HepG2 (cell line): ENCODE results near the gene TM4SF1. TPM values are rescaled to one million over a fixed set of nuclear protein-coding genes. Genes with fewer than 3 reads are reported as not detected.
A peak's percentile ranks its signal among the peaks of the same experiment; 100 is the strongest.

Source experiments
- CBFB ChIP-seq: sonication (generic); formaldehyde crosslinking; IDR thresholded peaks from 2 replicates; pipeline ENCODE4 v1.4.0; 2020; ENCODE audit warnings: missing genetic modification reagents
- ZNF234 ChIP-seq: sonication (generic); formaldehyde crosslinking; conservative IDR thresholded peaks from 2 replicates; pipeline ENCODE4 v1.5.1; 2020; ENCODE audit warnings: mild to moderate bottlenecking, missing genetic modification reagents
- polyA plus RNA-seq, 8 experiments: library from polyadenylated mRNA; depleted of rRNA in 3 of 8; stranded (reverse) in 7 of 8; unstranded in 1 of 8; fragments of >200 nt; fragmentation: Illumina TruSeq in 4 of 8; extraction: Trizol in 4 of 8; gene quantifications; 2 replicates each; pipeline versions ENCODE4 v1.2.1 to v1.2.3, GENCODE V29; 2011 to 2016; ENCODE audit warnings: low read depth in 4 of 8, missing spikeins in 1 of 8, mixed read lengths in 1 of 8; ENCODE audit not compliant: insufficient read depth in 1 of 8
- total RNA-seq, 5 experiments: library from RNA; depleted of rRNA; stranded (reverse); fragments of >200 nt; fragmentation: Illumina TruSeq; extraction: Trizol; gene quantifications; 2 replicates each; pipeline ENCODE4 v1.2.3, GENCODE V29; 2016; ENCODE audit warnings: low read depth in 1 of 5
- TF ChIP-seq, protein P1 (sequence below): sonication (generic); formaldehyde crosslinking; IDR thresholded peaks from 2 replicates; pipeline ENCODE4 v1.9.0; 2021; ENCODE audit warnings: missing genetic modification reagents, borderline replicate concordance
- TF ChIP-seq, protein P2 (sequence below): sonication (generic); formaldehyde crosslinking; IDR thresholded peaks from 2 replicates; pipeline ENCODE4 v1.5.1; 2020; ENCODE audit warnings: mild to moderate bottlenecking, missing genetic modification reagents, moderate library complexity
- TF ChIP-seq, protein P3 (sequence below), 2 experiments: sonication (generic) in 1 of 2; formaldehyde crosslinking in 1 of 2; IDR thresholded peaks; 2 replicates each; pipeline versions ENCODE4 v1.5.1 to v1.6.1; 2011 to 2020; ENCODE audit warnings: borderline replicate concordance in 1 of 2, low read depth in 1 of 2, low read length in 1 of 2, mild to moderate bottlenecking in 1 of 2, missing genetic modification reagents in 1 of 2, moderate library complexity in 1 of 2
- TF ChIP-seq, protein P4 (sequence below): sonication (generic); formaldehyde crosslinking; IDR thresholded peaks from 2 replicates; pipeline ENCODE4 v1.4.0; 2020; ENCODE audit warnings: mild to moderate bottlenecking, missing genetic modification reagents
- TF ChIP-seq, protein P5 (sequence below): sonication (generic); formaldehyde crosslinking; IDR thresholded peaks from 2 replicates; pipeline ENCODE4 v1.5.0; 2020; ENCODE audit warnings: missing genetic modification reagents

Gene TM4SF1
- total and polyA plus RNA-seq, 2 of the 13 experiments (the other 11 are each of a cell fraction or from before 2014, with no cell fraction given) = 431 to 1,359 TPM

DNA sequence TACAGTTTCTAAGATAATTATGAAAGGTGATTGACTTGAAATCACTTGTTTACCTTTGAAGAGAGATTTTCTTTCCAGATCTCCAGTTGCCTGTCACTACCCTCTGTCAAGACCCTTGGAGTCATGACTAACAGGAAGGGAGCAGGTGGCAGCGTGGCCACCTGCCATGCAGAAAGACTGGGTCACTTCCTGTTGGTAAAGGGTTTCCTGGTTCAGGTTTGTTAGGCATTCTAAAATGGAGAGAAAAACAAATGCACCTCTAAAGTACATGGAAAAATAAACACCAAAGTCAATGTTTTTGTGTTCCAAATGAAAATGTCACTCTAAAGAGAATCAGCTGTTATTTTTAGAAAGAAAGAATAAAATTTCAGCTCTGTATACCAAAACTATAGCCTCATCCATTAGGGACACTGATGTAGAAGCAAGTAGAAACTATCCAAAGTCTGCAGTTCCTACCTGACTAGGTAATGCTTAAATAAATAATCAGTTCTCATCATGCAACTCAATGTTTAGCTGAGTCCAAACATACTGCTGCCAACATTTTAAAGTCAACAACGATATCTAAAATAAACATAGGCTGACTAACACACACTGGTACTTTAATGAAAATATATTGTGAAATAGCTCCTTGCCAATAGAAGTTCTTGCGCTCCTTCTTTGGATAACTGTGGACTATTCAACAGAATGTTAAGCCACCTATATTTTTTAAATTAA is 23.9 kb upstream of the TM4SF1 start (continued):
- TF ChIP-seq, protein P1, sequence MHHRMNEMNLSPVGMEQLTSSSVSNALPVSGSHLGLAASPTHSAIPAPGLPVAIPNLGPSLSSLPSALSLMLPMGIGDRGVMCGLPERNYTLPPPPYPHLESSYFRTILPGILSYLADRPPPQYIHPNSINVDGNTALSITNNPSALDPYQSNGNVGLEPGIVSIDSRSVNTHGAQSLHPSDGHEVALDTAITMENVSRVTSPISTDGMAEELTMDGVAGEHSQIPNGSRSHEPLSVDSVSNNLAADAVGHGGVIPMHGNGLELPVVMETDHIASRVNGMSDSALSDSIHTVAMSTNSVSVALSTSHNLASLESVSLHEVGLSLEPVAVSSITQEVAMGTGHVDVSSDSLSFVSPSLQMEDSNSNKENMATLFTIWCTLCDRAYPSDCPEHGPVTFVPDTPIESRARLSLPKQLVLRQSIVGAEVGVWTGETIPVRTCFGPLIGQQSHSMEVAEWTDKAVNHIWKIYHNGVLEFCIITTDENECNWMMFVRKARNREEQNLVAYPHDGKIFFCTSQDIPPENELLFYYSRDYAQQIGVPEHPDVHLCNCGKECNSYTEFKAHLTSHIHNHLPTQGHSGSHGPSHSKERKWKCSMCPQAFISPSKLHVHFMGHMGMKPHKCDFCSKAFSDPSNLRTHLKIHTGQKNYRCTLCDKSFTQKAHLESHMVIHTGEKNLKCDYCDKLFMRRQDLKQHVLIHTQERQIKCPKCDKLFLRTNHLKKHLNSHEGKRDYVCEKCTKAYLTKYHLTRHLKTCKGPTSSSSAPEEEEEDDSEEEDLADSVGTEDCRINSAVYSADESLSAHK (CRISPR knock-in tag) = no peak
- TF ChIP-seq, protein P2, sequence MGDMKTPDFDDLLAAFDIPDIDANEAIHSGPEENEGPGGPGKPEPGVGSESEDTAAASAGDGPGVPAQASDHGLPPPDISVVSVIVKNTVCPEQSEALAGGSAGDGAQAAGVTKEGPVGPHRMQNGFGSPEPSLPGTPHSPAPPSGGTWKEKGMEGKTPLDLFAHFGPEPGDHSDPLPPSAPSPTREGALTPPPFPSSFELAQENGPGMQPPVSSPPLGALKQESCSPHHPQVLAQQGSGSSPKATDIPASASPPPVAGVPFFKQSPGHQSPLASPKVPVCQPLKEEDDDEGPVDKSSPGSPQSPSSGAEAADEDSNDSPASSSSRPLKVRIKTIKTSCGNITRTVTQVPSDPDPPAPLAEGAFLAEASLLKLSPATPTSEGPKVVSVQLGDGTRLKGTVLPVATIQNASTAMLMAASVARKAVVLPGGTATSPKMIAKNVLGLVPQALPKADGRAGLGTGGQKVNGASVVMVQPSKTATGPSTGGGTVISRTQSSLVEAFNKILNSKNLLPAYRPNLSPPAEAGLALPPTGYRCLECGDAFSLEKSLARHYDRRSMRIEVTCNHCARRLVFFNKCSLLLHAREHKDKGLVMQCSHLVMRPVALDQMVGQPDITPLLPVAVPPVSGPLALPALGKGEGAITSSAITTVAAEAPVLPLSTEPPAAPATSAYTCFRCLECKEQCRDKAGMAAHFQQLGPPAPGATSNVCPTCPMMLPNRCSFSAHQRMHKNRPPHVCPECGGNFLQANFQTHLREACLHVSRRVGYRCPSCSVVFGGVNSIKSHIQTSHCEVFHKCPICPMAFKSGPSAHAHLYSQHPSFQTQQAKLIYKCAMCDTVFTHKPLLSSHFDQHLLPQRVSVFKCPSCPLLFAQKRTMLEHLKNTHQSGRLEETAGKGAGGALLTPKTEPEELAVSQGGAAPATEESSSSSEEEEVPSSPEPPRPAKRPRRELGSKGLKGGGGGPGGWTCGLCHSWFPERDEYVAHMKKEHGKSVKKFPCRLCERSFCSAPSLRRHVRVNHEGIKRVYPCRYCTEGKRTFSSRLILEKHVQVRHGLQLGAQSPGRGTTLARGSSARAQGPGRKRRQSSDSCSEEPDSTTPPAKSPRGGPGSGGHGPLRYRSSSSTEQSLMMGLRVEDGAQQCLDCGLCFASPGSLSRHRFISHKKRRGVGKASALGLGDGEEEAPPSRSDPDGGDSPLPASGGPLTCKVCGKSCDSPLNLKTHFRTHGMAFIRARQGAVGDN (CRISPR knock-in tag) = no peak
- TF ChIP-seq, protein P3, sequence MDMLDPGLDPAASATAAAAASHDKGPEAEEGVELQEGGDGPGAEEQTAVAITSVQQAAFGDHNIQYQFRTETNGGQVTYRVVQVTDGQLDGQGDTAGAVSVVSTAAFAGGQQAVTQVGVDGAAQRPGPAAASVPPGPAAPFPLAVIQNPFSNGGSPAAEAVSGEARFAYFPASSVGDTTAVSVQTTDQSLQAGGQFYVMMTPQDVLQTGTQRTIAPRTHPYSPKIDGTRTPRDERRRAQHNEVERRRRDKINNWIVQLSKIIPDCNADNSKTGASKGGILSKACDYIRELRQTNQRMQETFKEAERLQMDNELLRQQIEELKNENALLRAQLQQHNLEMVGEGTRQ (IDR thresholded peaks at IDR 0.05; ENCODE audit: low read depth, low read length) = no peak; the same call in 1 of the 2 replicates
- TF ChIP-seq, protein P3 (CRISPR knock-in tag; IDR thresholded peaks at IDR 0.05; ENCODE audit: borderline replicate concordance) = no peak
- TF ChIP-seq, protein P4, sequence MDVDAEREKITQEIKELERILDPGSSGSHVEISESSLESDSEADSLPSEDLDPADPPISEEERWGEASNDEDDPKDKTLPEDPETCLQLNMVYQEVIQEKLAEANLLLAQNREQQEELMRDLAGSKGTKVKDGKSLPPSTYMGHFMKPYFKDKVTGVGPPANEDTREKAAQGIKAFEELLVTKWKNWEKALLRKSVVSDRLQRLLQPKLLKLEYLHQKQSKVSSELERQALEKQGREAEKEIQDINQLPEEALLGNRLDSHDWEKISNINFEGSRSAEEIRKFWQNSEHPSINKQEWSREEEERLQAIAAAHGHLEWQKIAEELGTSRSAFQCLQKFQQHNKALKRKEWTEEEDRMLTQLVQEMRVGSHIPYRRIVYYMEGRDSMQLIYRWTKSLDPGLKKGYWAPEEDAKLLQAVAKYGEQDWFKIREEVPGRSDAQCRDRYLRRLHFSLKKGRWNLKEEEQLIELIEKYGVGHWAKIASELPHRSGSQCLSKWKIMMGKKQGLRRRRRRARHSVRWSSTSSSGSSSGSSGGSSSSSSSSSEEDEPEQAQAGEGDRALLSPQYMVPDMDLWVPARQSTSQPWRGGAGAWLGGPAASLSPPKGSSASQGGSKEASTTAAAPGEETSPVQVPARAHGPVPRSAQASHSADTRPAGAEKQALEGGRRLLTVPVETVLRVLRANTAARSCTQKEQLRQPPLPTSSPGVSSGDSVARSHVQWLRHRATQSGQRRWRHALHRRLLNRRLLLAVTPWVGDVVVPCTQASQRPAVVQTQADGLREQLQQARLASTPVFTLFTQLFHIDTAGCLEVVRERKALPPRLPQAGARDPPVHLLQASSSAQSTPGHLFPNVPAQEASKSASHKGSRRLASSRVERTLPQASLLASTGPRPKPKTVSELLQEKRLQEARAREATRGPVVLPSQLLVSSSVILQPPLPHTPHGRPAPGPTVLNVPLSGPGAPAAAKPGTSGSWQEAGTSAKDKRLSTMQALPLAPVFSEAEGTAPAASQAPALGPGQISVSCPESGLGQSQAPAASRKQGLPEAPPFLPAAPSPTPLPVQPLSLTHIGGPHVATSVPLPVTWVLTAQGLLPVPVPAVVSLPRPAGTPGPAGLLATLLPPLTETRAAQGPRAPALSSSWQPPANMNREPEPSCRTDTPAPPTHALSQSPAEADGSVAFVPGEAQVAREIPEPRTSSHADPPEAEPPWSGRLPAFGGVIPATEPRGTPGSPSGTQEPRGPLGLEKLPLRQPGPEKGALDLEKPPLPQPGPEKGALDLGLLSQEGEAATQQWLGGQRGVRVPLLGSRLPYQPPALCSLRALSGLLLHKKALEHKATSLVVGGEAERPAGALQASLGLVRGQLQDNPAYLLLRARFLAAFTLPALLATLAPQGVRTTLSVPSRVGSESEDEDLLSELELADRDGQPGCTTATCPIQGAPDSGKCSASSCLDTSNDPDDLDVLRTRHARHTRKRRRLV (CRISPR knock-in tag) = no peak
- TF ChIP-seq, protein P5, sequence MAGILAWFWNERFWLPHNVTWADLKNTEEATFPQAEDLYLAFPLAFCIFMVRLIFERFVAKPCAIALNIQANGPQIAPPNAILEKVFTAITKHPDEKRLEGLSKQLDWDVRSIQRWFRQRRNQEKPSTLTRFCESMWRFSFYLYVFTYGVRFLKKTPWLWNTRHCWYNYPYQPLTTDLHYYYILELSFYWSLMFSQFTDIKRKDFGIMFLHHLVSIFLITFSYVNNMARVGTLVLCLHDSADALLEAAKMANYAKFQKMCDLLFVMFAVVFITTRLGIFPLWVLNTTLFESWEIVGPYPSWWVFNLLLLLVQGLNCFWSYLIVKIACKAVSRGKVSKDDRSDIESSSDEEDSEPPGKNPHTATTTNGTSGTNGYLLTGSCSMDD (CRISPR knock-in tag) = no peak
- no peak for TF ChIP-seq ZNF234 (CRISPR knock-in tag)
- TF ChIP-seq CBFB (CRISPR knock-in tag) = peak; percentile 46; the same call in 1 of the 2 replicates
